Stimulated activated CD8-positive, alpha-beta memory T cell treated with anti-CD3 and anti-CD28 coated beads, Interleukin-12 subunit alpha, Interleukin-12 subunit beta, amount 100 ng/mL, for 24 hours (primary cell): ENCODE data around the gene PCDHGA1.

Experiments
- DNase-seq: peaks from one replicate; pipeline ENCODE4 v3.0.0-alpha.2; 2020; ENCODE audit errors: extremely low read depth

Gene PCDHGA1

DNA sequence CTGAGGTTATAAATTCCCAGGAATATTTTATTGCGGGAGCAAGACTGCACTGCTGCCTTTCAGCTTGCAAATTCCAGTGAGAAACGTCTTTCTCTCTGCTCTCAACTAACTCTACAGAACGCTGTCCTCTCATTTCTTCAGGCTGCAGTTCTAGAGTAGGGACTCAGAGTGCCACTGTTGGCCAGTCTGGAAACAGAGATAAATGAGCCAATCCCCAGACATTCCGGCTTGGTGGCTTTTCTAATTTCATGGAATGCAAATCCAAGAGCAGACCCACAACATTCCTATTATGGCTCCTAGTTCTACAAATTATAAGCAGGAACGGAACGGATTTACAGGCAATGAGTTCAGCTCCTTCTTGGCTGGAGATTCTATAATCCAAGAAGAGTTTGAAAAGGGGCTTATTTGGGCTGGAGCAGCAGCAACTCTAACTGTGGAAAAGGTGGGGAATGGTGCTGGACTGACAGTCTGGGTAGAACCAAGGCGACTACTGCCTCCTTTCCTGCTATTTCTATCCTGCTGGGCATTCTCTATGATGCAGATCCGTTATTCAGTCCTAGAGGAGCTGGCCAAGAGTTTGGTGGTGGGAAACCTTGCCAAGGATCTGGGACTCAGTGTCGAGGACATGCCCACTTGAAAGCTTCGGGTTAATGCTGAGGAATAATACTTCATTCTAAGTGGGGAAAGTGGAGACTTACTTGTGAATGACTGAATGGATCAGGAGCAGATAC, 109.3 kb downstream of the PCDHGA1 start:
- no peak for DNase-seq

DNA sequence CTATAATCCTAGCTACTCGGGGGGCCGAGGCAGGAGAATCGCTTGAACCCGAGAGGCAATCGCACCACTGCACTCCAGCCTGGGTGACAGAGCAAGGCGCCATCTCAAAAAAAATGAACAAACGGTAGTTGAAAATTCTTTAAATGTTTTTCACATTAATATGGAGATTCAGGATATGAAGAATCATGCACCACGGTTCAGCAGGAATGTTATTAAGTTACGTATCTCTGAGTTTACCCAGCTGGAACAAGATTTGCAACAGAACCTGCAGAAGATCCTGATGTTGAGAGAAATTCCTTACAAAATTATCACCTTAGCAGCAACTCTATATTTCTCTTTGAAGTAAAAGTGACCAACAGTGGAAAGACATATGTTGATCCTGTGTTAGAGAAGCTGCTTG, 110.0 kb downstream of the PCDHGA1 start:
- no peak for DNase-seq

DNA sequence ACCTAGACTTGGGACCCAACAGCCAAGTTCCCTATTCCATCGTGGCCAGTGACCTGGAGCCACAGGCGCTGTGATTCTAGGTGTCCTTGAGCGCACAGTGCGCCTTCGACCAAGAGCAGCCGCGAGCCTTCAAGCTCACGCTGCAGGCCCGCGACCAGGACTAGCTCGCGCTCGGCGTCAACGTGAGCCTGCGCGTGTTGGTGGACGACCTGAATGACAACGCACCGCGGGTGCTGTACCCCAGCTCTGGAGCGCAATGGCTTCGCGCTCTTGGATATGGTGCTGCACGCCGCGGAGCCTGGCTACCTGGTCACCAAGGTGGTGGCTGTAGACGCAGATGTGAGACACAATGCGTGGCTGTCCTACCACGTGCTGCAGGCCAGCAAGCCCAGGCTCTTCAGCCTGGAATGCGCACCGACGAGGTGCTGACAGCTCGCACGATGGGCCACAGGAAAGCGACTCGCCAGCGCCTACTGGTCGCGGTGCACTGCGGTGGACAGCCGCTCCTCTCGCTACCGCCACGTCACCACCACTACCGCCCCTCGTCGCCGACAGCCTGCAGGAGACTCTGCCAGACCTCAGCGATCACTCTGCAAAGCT, 111.4 kb downstream of the PCDHGA1 start:
- no peak for DNase-seq

DNA sequence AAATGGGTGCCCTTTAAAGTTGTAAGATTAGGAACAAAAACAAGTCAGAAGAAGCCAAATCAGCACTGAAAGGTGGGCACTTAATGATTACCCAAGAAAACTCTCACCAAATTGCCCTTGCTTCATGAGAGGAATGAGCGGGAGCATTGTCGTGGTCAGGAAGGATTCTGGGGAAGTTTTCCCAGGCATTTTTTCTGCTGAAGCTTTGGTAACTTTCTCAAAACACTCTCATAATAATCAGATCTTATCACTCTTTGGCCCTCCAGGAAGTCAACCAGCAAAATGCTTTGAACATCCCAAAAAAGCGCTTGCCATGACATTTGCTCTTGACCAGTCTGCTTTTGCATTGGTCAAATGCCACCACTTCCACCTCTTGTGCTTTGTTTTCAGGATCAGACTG, 135.0 kb downstream of the PCDHGA1 start:
- DNase-seq = no peak

DNA sequence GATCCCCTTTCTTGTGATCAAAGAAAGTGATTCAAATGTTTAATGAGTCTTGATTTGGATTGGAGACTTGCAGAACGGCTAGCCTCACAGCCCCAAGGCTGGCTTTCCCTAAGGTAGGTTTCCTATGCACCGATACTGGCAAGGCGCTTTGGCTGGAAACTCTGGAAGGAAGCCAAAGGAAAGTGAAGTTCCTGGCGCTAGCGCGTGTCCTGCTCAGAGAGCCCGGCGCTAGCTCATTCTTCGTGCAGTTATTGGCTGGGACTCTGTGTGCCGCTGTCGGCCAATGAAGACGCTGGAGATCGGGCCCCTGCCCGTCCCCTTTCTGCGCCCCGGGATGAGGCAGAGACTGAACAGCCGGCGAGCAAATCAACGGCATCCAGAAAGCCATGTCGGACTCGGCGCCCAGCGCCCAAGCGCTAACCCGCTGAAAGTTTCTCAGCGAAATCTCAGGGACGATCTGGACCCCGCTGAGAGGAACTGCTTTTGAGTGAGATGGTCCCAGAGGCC, 145.4 kb downstream of the PCDHGA1 start, which contains the start of gene PCDHGC3:
PCDHGC3 (plus strand) TSS at position 342 of the 507 bp plus-strand sequence; CDS start at position 493, 151 bp downstream.
- no peak for DNase-seq

DNA sequence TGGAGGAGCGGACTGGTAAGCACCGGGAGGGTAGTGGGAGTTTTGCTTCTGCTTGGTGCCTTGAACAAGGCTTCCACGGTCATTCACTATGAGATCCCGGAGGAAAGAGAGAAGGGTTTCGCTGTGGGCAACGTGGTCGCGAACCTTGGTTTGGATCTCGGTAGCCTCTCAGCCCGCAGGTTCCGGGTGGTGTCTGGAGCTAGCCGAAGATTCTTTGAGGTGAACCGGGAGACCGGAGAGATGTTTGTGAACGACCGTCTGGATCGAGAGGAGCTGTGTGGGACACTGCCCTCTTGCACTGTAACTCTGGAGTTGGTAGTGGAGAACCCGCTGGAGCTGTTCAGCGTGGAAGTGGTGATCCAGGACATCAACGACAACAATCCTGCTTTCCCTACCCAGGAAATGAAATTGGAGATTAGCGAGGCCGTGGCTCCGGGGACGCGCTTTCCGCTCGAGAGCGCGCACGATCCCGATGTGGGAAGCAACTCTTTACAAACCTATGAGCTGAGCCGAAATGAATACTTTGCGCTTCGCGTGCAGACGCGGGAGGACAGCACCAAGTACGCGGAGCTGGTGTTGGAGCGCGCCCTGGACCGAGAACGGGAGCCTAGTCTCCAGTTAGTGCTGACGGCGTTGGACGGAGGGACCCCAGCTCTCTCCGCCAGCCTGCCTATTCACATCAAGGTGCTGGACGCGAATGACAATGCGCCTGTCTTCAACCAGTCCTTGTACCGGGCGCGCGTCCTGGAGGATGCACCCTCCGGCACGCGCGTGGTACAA, 146.0 kb downstream of the PCDHGA1 start:
- no peak for DNase-seq

DNA sequence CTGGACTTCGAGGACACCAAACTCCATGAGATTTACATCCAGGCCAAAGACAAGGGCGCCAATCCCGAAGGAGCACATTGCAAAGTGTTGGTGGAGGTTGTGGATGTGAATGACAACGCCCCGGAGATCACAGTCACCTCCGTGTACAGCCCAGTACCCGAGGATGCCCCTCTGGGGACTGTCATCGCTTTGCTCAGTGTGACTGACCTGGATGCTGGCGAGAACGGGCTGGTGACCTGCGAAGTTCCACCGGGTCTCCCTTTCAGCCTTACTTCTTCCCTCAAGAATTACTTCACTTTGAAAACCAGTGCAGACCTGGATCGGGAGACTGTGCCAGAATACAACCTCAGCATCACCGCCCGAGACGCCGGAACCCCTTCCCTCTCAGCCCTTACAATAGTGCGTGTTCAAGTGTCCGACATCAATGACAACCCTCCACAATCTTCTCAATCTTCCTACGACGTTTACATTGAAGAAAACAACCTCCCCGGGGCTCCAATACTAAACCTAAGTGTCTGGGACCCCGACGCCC, 146.8 kb downstream of the PCDHGA1 start:
- no peak for DNase-seq

DNA sequence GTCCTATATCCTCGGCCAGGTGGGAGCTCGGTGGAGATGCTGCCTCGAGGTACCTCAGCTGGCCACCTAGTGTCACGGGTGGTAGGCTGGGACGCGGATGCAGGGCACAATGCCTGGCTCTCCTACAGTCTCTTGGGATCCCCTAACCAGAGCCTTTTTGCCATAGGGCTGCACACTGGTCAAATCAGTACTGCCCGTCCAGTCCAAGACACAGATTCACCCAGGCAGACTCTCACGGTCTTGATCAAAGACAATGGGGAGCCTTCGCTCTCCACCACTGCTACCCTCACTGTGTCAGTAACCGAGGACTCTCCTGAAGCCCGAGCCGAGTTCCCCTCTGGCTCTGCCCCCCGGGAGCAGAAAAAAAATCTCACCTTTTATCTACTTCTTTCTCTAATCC, 147.5 kb downstream of the PCDHGA1 start:
- DNase-seq = no peak

DNA sequence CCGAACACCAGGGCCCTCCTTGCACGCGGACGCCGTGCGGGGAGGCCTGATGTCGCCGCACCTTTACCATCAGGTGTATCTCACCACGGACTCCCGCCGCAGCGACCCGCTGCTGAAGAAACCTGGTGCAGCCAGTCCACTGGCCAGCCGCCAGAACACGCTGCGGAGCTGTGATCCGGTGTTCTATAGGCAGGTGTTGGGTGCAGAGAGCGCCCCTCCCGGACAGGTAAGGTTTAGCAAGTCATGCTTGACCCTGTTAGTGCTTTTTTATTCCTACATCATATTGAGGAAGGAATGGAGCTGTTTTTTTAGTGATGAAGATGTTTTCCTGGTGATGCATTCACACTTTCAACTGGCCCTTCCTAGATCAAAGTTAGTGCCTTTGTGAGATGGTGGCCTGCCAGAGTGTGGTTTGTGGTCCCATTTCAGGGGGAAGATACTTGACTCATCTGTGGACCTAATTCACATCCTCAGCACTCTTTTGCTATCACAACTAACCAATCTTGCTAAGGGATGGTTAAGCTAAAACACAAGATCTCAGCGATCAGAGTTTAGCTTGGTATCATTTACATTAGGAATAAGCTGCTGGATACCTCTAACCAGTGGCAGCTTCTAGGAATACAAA, 148.1 kb downstream of the PCDHGA1 start:
- DNase-seq = no peak

DNA sequence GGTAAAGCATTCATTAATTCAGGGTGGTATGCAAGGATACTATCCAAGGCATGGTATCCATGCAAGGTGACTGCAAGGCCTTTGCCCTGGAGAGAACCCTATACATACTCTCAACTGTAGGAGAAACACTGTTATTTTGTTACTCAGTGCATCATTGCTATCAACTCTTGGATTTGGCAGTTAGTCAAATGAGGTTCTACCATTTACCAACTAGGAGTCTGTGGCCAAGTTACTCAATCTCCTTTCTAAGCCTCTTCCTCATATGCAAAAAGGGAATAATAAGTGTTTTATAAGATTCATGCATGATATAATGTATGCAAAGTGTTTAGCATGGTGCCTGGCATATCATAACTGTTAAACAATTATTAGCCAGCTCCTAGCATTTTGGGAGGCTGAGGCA, 149.5 kb downstream of the PCDHGA1 start:
- no peak for DNase-seq

DNA sequence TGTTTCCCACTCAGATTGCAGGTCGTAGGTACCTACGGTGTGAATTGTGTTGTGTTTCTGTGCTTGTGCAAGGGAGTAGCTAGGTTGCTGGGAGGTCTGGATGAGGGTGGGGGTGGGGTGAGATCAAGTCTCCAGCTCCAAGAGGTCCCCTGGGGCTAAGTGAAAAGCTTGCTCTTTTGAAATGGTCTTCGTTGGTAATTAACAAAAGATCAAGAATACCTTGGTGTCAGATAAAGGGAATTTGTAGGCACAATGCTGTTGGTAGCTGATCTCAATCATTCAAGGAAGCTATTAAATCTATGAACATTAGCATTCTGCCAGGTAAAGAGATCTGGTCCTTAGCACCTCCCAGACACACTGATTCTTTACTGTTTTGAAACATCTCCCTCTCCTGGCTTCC, 153.6 kb downstream of the PCDHGA1 start:
- no peak for DNase-seq

DNA sequence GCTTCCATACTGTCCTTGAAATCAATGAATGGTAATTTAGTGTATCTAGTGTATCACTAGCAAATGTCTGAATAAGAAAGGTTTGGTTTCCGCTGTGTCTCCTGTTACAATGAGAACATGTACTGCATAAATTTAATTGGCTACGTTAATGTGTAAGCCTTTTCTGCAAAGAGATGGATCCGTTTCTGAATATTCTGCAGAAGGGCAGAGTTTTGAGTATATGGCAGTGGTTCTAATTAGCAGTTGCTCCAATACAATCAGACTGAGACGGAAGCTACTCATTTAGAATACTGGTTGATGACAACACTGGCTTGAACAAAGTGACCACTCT, 154.0 kb downstream of the PCDHGA1 start:
- no peak for DNase-seq

DNA sequence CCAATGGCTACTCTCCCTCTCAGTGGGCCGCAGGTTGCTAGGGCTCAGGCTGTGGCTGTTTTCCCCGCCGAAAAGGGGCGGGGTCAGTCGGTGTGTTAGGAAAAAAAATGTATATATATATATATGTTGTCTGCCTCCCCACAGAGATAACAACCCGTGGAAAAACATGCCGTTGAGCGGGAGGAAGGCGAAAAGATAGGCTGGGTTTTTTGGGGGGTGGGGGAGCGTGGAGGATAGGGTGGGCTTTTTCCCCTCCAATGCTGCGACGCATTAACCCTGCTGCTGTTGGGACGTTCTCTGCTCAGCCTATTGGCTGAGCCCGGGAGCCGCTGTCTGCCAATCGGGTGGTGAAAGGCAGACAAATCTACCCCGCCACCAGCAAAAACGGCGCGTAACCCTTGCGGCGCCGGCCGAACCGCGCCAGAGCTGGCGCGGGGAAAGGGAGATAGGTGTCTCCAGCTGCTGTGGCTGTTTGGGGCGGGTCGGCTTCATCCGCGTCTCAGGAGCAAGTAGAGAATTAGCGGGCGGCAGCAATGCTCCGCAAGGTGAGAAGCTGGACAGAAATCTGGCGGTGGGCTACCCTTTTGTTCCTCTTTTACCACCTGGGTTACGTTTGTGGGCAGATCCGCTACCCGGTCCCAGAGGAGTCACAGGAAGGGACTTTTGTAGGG, 154.5 kb downstream of the PCDHGA1 start, which contains the start of gene PCDHGC4:
PCDHGC4 (plus strand) TSS at position 390 of the 671 bp plus-strand sequence; CDS start at position 534, 144 bp downstream.
- no peak for DNase-seq

DNA sequence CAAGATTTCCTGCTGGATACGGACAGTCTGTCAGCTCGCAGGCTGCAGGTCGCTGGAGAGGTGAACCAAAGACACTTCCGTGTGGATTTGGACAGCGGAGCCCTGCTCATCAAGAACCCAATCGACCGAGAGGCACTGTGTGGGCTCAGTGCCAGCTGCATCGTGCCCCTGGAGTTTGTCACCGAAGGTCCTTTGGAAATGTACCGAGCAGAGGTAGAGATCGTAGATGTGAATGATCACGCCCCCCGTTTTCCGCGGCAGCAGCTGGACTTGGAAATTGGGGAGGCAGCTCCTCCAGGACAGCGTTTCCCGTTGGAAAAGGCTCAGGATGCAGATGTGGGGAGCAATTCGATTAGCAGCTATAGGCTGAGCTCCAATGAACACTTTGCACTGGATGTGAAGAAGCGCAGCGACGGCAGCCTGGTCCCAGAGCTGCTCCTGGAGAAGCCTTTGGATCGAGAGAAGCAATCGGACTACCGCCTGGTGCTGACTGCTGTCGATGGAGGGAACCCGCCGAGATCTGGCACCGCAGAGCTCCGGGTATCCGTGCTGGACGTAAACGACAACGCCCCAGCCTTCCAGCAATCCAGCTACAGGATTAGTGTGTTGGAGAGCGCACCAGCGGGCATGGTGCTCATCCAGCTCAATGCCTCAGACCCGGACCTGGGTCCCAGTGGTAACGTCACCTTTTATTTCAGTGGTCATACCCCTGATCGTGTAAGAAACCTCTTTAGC, 155.2 kb downstream of the PCDHGA1 start:
- no peak for DNase-seq

DNA sequence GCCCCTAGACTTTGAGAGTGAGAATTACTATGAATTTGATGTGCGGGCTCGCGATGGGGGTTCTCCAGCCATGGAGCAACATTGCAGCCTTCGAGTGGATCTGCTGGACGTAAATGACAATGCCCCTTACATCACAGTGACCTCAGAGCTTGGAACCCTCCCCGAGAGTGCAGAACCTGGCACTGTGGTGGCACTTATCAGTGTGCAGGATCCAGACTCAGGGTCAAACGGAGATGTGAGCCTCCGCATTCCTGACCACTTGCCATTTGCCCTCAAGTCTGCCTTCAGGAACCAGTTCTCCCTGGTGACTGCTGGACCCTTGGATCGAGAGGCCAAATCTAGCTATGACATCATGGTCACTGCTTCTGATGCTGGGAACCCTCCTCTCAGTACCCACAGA, 155.8 kb downstream of the PCDHGA1 start:
- no peak for DNase-seq

DNA sequence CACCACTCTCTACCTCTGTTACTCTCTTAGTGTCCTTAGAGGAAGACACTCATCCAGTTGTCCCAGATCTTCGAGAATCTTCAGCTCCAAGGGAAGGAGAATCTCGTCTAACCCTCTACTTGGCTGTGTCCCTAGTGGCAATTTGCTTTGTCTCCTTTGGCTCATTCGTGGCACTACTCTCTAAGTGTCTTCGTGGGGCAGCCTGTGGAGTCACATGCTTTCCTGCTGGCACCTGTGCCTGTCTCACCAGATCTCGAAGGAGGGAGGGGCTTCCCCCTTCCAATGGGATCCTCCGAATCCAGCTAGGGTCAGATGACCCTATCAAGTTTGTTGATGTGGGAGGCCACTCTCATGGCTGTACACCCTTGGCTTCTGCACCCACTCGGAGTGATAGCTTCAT, 156.8 kb downstream of the PCDHGA1 start:
- DNase-seq = no peak

DNA sequence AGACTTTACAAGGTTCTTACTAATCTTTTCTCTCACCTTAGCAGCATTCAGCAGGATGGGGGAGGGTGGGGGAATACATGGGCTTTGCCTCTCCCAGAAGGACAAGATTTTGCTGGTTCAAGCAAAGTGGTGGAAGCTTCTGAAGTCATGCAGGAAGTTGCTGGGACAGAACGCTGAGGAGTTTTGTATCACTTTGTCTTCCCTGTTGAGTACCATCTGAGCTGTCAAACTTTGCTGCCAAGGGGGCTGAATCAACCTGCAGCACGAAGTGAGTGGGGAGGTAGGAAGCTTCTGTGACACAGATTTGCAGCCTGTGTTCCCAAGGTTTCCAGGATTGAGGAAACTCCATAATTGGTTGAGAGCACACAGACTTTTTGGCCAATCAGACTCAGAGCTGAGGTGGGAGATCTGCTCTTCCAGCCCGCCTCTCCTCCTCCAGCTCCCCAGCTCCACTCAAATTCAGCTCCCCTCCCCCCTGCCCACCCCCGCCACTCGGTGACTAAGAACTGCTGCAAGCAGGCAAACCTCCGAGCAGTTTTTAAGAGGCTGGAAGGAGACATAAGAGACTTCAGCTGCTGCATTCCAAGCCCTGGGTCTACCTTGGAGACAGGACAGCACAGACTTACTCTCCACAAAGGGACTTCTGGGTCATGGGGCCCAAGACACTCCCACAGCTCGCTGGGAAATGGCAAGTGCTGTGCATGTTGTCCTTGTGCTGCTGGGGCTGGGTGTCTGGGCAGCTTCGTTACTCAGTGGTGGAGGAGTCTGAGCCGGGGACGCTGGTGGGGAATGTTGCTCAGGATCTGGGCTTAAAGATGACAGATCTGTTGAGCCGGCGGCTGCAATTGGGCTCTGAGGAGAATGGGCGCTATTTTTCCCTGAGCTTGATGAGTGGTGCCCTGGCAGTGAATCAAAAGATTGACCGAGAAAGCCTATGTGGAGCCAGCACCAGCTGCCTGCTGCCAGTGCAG, 158.6 kb downstream of the PCDHGA1 start, which contains the start of gene PCDHGC5:
PCDHGC5 (plus strand) TSS at position 491 of the 971 bp plus-strand sequence; CDS start at position 651, 160 bp downstream.
- no peak for DNase-seq

DNA sequence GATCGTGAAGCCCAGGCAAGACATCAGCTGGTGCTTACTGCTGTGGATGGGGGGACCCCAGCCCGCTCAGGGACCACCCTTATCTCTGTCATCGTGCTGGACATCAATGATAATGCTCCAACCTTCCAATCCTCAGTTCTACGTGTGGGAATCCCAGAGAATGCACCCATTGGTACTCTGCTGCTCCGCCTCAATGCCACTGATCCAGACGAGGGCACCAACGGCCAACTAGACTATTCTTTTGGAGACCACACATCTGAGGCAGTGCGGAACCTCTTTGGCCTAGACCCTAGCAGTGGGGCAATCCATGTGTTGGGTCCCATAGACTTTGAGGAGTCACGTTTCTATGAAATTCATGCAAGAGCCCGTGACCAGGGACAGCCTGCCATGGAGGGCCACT, 159.5 kb downstream of the PCDHGA1 start:
- DNase-seq = no peak

DNA sequence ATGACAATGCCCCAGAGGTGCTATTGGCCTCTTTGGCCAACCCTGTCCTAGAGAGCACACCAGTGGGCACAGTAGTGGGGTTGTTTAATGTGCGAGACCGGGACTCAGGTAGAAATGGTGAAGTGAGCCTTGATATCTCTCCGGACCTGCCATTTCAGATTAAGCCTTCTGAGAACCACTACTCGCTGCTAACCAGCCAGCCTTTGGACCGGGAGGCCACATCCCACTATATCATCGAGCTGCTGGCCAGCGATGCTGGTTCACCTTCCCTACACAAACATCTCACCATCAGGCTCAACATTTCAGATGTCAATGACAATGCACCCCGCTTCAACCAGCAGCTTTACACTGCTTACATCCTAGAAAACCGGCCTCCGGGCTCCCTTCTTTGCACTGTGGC, 160.0 kb downstream of the PCDHGA1 start:
- DNase-seq = no peak
